ENCODE measurements around the gene PIP4P1. TPM values are rescaled to one million over a fixed set of nuclear protein-coding genes. Genes with fewer than 3 reads are reported as not detected.

Gene PIP4P1
- total and polyA plus RNA-seq, 2 of the 8 experiments (the other 6 are each of a cell fraction or from before 2014, with no cell fraction given), result 29.5 to 60.0 TPM

- no peaks in the 10 kb centered on the region for H3K9me3 ChIP-seq (ENCODE audit: insufficient read depth in 2 of 2, low read depth in 1 of 2, low read length in 1 of 2)
- H3K23ac ChIP-seq (ENCODE audit: insufficient read length), result no peak overlapping the region
- no peaks in the 10 kb centered on the region for H3K36me3 ChIP-seq (ENCODE audit: control insufficient read depth in 2 of 4, insufficient read depth in 4 of 4, low read length in 3 of 4)
- no peak overlapping the region for H4K8ac ChIP-seq (ENCODE audit: extremely low read depth, insufficient read depth, low read length)
- 45% methylated on average over 2 of the region's 2 CpGs; no CpG with 5 or more reads in 1 of the 2 experiments for WGBS, 2 experiments (ENCODE audit: extremely low coverage in 1 of 2, insufficient coverage in 1 of 2, insufficient read length in 1 of 2, insufficient replicate concordance in 2 of 2, low coverage in 1 of 2, low lambda C conversion rate in 2 of 2, missing lambda C conversion rate in 1 of 2)
- H2BK5ac ChIP-seq (ENCODE audit: low read depth, low read length), result no peak overlapping the region
- no peak overlapping the region for H2BK15ac ChIP-seq (ENCODE audit: low read length)
- H2AFZ ChIP-seq (ENCODE audit: low read length), result no peak overlapping the region
- H3K14ac ChIP-seq (ENCODE audit: insufficient read length), result no peak overlapping the region
- ChIA-PET CTCF (ENCODE audit: partially characterized antibody) (interaction anchor here (0.8 to 2.5 kb wide), 2 partner anchors 10 to 175 kb away, joined by 3 to 19 read pairs; no protein-coding TSS in a partner anchor), POLR2A (ENCODE audit: partially characterized antibody) (interaction anchor here (0.7 to 1.5 kb wide), 3 partner anchors 9 to 31 kb away, joined by 3 read pairs; partner anchors contain the start of genes APEX1 and OSGEP)
- H2AK5ac ChIP-seq (ENCODE audit: low read depth, low read length), result no peak overlapping the region
- DNase-seq (ENCODE audit: low read depth in 1 of 2, low spot score in 2 of 2) (no peak), FAIRE-seq (no peak)
- H3K27me3 ChIP-seq (replicated peaks in 1 of 4; ENCODE audit: control insufficient read depth in 3 of 4, extremely low read depth in 1 of 4, insufficient read depth in 3 of 4, low read length in 3 of 4), result no peaks in the 10 kb centered on the region
- H3K79me2 ChIP-seq (ENCODE audit: control insufficient read depth in 1 of 2, insufficient read depth in 2 of 2, low read length in 2 of 2), result no peaks in the 10 kb centered on the region
- no peak overlapping the region for H3K4me3 ChIP-seq (ENCODE audit: extremely low read depth in 1 of 4, insufficient read depth in 2 of 4, low read depth in 3 of 4, low read length in 4 of 4)
- no peak overlapping the region; the same call in 1 of the 2 replicates for H2BK20ac ChIP-seq (ENCODE audit: low read length)
- H3K4me2 ChIP-seq (ENCODE audit: insufficient read depth in 1 of 2, low read depth in 2 of 2, low read length in 2 of 2), result no peak overlapping the region
- no peak overlapping the region for H3K56ac ChIP-seq (replicated peaks; ENCODE audit: insufficient read length, low read depth, low read length)
- no peaks in the 10 kb centered on the region for H4K20me1 ChIP-seq (replicated peaks in 1 of 2; ENCODE audit: control insufficient read depth in 1 of 2, insufficient read depth in 2 of 2, low read length in 2 of 2)
- no peak overlapping the region for H4K91ac ChIP-seq (replicated peaks; ENCODE audit: insufficient read length, low read length)
- H3K9ac ChIP-seq (replicated peaks in 1 of 4; ENCODE audit: extremely low read depth in 1 of 4, low read depth in 3 of 4, low read length in 3 of 4), result no peak overlapping the region
- H3K79me1 ChIP-seq (ENCODE audit: low read depth, low read length), result no peaks in the 10 kb centered on the region
- no peak overlapping the region for H4K5ac ChIP-seq (ENCODE audit: insufficient read length, low read depth, low read length)
- no peak overlapping the region for H2BK12ac ChIP-seq (ENCODE audit: low read depth, low read length)
- H3K18ac ChIP-seq (ENCODE audit: extremely low read depth, low read length), result no peak overlapping the region
- no peak overlapping the region for H2BK120ac ChIP-seq (replicated peaks; ENCODE audit: low read depth, low read length)
- no peak overlapping the region for H3K27ac ChIP-seq (ENCODE audit: low read depth, low read length)
- H3K4ac ChIP-seq (replicated peaks; ENCODE audit: insufficient read length, low read depth, low read length), result no peak overlapping the region
- peaks cover 0 to 5% (median 2%) of the 10 kb centered on the region in 4 experiments; a peak in 3 of 7 replicates for H3K4me1 ChIP-seq (replicated peaks in 1 of 4; ENCODE audit: control insufficient read depth in 3 of 4, insufficient read depth in 4 of 4, low read length in 3 of 4)
- peaks cover 2% of the 10 kb centered on the region; the same call in 1 of the 2 replicates for H3K23me2 ChIP-seq (ENCODE audit: low read depth, low read length)
- TF ChIP-seq SRF (IDR thresholded peaks at IDR 0.05; ENCODE audit: low read depth, low read length) (no peak), SP1 (IDR thresholded peaks at IDR 0.05; ENCODE audit: low read depth, low read length) (no peak), TEAD4 (IDR thresholded peaks at IDR 0.05; ENCODE audit: low read depth, low read length) (no peak), HDAC6 (IDR thresholded peaks at IDR 0.05; ENCODE audit: low read depth, low read length) (no peak), RAD21 (IDR thresholded peaks at IDR 0.05 in 1 of 2, conservative IDR thresholded peaks at IDR 0.05 in 1 of 2; ENCODE audit: low read depth in 2 of 2, low read length in 2 of 2) (no peak), EGR1 (IDR thresholded peaks at IDR 0.05; ENCODE audit: borderline replicate concordance, low read depth, low read length) (no peak), YY1 (IDR thresholded peaks at IDR 0.05; ENCODE audit: low read depth, low read length) (no peak), BCL11A (IDR thresholded peaks at IDR 0.05; ENCODE audit: low read depth in 2 of 2, low read length in 2 of 2) (no peak), USF2 (IDR thresholded peaks at IDR 0.05; ENCODE audit: low read length) (no peak), EZH2 (IDR thresholded peaks at IDR 0.05; ENCODE audit: low read depth, low read length, severe bottlenecking) (no peak), FOSL1 (IDR thresholded peaks at IDR 0.05; ENCODE audit: insufficient read depth, low read depth, low read length) (no peak), ATF3 (IDR thresholded peaks at IDR 0.05; ENCODE audit: insufficient read depth, low read depth, low read length) (no peak), TCF12 (IDR thresholded peaks at IDR 0.05; ENCODE audit: low read depth, low read length) (no peak)
Measured at GRCh38 chr14:20424851-20425250, 36.4 kb downstream of the PIP4P1 start.
